GM12892 (cell line): ENCODE results near the gene TMEM259.

Source experiments
- POLR2A ChIP-seq: IDR thresholded peaks from 2 replicates; pipeline ENCODE4 v1.6.1; 2011; ENCODE audit warnings: low read depth, low read length, control low read depth
- POLR2AphosphoS5 ChIP-seq: IDR thresholded peaks from 2 replicates; pipeline ENCODE4 v1.6.1; 2011; ENCODE audit warnings: low read depth, low read length, control low read depth
- TAF1 ChIP-seq: IDR thresholded peaks from 2 replicates; pipeline ENCODE4 v1.6.1; 2011; ENCODE audit warnings: low read depth, mild to moderate bottlenecking, control low read depth, low read length, borderline replicate concordance

- TF ChIP-seq POLR2A (no peak), TAF1 (no peak), POLR2AphosphoS5 (no peak)
Measured at GRCh38 chr19:1013218-1013617, 7.7 kb downstream of the TMEM259 start.
